A549 (cell line): Measurements from ENCODE around the gene JAKMIP2.

ENCODE experiments used
- CTCF ChIP-seq: fragments of >200 bp; sonication (Bioruptor Twin); formaldehyde crosslinking; IDR thresholded peaks from 3 replicates; pipeline ENCODE4 v1.5.1; 2016
- POLR2A ChIP-seq: IDR thresholded peaks from 2 replicates; pipeline ENCODE4 v1.6.1; 2012; ENCODE audit warnings: mild to moderate bottlenecking, low read length
- TF ChIP-seq, protein P1 (sequence below): IDR thresholded peaks from 2 replicates; pipeline ENCODE4 v1.6.1; 2012
- TF ChIP-seq, protein P2 (sequence below): fragments of 200-600 bp; sonication (generic); IDR thresholded peaks from 2 replicates; pipeline ENCODE4 v1.6.1; 2016; ENCODE audit warnings: antibody characterized with exemption, mild to moderate bottlenecking, moderate library complexity

GRCh38 chr5:147635882-147636728 is 146.4 kb downstream of the JAKMIP2 start:
- TF ChIP-seq, protein P1, sequence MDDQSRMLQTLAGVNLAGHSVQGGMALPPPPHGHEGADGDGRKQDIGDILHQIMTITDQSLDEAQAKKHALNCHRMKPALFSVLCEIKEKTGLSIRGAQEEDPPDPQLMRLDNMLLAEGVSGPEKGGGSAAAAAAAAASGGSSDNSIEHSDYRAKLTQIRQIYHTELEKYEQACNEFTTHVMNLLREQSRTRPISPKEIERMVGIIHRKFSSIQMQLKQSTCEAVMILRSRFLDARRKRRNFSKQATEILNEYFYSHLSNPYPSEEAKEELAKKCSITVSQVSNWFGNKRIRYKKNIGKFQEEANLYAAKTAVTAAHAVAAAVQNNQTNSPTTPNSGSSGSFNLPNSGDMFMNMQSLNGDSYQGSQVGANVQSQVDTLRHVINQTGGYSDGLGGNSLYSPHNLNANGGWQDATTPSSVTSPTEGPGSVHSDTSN: no peak
- no peak for TF ChIP-seq CTCF
- TF ChIP-seq, protein P2, sequence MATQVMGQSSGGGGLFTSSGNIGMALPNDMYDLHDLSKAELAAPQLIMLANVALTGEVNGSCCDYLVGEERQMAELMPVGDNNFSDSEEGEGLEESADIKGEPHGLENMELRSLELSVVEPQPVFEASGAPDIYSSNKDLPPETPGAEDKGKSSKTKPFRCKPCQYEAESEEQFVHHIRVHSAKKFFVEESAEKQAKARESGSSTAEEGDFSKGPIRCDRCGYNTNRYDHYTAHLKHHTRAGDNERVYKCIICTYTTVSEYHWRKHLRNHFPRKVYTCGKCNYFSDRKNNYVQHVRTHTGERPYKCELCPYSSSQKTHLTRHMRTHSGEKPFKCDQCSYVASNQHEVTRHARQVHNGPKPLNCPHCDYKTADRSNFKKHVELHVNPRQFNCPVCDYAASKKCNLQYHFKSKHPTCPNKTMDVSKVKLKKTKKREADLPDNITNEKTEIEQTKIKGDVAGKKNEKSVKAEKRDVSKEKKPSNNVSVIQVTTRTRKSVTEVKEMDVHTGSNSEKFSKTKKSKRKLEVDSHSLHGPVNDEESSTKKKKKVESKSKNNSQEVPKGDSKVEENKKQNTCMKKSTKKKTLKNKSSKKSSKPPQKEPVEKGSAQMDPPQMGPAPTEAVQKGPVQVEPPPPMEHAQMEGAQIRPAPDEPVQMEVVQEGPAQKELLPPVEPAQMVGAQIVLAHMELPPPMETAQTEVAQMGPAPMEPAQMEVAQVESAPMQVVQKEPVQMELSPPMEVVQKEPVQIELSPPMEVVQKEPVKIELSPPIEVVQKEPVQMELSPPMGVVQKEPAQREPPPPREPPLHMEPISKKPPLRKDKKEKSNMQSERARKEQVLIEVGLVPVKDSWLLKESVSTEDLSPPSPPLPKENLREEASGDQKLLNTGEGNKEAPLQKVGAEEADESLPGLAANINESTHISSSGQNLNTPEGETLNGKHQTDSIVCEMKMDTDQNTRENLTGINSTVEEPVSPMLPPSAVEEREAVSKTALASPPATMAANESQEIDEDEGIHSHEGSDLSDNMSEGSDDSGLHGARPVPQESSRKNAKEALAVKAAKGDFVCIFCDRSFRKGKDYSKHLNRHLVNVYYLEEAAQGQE: no peak
- no peak for TF ChIP-seq POLR2A
